H1 (cell line): Measurements from ENCODE around the gene RP9.

Source experiments
- CREB1 ChIP-seq: IDR thresholded peaks from 2 replicates; pipeline ENCODE4 v1.6.1; 2012; ENCODE audit warnings: inconsistent platforms
- JUND ChIP-seq: IDR thresholded peaks from 2 replicates; pipeline ENCODE4 v1.6.1; 2011; ENCODE audit warnings: mild to moderate bottlenecking, improper control_type of control experiment, low read length
- POLR2A ChIP-seq, 2 experiments: IDR thresholded peaks; 1 replicate in 1 of 2; 2 replicates in 1 of 2; pipeline ENCODE4 v1.6.1; 2011; ENCODE audit warnings: low read depth in 2 of 2, low read length in 2 of 2, mild to moderate bottlenecking in 2 of 2; ENCODE audit errors: control extremely low read depth in 1 of 2
- POU5F1 ChIP-seq: IDR thresholded peaks from 2 replicates; pipeline ENCODE4 v1.6.1; 2011; ENCODE audit warnings: low read depth, mild to moderate bottlenecking, low read length, moderate library complexity
- SP1 ChIP-seq: IDR thresholded peaks from 2 replicates; pipeline ENCODE4 v1.6.1; 2011; ENCODE audit warnings: low read depth, low read length
- TAF7 ChIP-seq: optimal IDR thresholded peaks from 2 replicates; pipeline ENCODE3; 2011; ENCODE audit warnings: low read depth, mild to moderate bottlenecking, inconsistent platforms, low read length, moderate library complexity, borderline replicate concordance
- TF ChIP-seq, protein P1 (sequence below), 3 experiments: IDR thresholded peaks; 1 replicate in 2 of 3; 2 replicates in 1 of 3; pipeline versions ENCODE4 v1.5.1 to v1.6.1; 2011; ENCODE audit warnings: low read length in 3 of 3, mild to moderate bottlenecking in 3 of 3, inconsistent platforms in 2 of 3, low read depth in 1 of 3, moderate library complexity in 1 of 3; ENCODE audit not compliant: insufficient read depth in 1 of 3; ENCODE audit errors: control extremely low read depth in 1 of 3
- TF ChIP-seq, protein P2 (sequence below): IDR thresholded peaks from 2 replicates; pipeline ENCODE4 v1.6.1; 2011; ENCODE audit warnings: low read length, improper control_type of control experiment

DNA sequence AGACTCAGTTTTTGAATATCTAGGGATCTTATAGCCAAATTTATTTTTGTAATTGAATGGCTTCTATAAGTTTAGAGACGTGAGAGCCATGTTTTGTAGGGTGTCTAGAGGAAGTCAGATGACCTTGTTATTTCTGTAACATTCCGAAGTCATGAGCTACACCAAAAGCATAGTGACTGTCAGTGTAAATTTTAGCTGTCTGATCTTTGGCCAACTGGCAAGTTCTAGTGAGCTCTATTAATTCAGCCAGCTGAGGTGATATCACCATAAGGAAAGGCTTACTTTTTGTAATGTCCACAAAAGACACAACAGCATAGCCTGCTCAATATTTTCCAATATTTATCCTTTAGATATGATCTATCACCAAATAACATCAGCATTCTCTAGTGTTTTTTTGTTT is 36.7 kb downstream of the RP9 start:
- TF ChIP-seq POU5F1 (no peak), CREB1 (no peak), SP1 (no peak), JUND (no peak), POLR2A (IDR thresholded peaks at IDR 0.05; ENCODE audit: control extremely low read depth in 1 of 2, low read depth in 2 of 2, low read length in 2 of 2) (no peak), TAF7 (no peak)
- TF ChIP-seq, protein P1, sequence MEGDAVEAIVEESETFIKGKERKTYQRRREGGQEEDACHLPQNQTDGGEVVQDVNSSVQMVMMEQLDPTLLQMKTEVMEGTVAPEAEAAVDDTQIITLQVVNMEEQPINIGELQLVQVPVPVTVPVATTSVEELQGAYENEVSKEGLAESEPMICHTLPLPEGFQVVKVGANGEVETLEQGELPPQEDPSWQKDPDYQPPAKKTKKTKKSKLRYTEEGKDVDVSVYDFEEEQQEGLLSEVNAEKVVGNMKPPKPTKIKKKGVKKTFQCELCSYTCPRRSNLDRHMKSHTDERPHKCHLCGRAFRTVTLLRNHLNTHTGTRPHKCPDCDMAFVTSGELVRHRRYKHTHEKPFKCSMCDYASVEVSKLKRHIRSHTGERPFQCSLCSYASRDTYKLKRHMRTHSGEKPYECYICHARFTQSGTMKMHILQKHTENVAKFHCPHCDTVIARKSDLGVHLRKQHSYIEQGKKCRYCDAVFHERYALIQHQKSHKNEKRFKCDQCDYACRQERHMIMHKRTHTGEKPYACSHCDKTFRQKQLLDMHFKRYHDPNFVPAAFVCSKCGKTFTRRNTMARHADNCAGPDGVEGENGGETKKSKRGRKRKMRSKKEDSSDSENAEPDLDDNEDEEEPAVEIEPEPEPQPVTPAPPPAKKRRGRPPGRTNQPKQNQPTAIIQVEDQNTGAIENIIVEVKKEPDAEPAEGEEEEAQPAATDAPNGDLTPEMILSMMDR (IDR thresholded peaks at IDR 0.05; ENCODE audit: control extremely low read depth in 1 of 3, insufficient read depth in 1 of 3, low read depth in 1 of 3, low read length in 3 of 3), result no peak
- TF ChIP-seq, protein P2, sequence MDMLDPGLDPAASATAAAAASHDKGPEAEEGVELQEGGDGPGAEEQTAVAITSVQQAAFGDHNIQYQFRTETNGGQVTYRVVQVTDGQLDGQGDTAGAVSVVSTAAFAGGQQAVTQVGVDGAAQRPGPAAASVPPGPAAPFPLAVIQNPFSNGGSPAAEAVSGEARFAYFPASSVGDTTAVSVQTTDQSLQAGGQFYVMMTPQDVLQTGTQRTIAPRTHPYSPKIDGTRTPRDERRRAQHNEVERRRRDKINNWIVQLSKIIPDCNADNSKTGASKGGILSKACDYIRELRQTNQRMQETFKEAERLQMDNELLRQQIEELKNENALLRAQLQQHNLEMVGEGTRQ, result no peak
